ENCODE results near the gene FOXJ1. TPM values are rescaled to one million over a fixed set of nuclear protein-coding genes. Genes with fewer than 3 reads are reported as not detected.

The FOXJ1 gene
- total and polyA plus RNA-seq, 2 of the 8 experiments (the other 6 are each of a cell fraction or from before 2014, with no cell fraction given), result 4.7 to 5.4 TPM

DNA sequence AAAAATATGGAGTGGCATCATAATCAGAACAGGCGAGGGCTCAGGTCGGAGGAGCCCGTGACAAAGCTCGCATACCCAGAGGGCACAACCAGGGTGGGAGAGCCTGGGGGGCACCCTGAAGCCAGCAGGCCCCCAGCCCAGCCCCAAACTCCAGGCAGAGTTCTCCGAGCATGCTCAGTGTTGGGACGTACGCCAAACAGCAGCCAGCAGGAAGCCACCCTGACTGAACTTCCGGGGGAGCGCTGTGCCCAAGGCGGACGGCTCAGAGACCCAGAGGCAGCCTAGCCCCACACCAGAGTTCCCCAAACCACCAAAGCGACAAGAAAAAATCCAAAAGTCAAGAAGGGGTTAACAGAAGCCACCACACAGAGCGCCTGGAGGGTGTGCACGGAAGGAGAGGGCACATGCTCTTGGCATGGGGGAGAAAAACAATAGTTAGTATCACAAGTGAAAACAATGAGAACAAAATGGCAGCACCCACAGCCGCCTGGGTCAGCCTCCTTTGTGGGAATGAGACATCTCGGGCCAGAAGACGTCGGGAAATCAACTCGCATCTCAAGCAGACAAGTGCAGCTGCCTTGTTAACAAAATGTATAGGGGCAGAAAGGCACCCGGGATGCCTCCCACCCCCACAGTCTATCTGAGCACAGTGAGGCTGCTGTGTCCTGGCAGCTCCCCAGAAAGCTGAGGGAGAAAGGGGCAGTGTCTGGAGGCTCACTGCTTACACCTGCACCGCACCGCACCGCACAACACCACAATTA, 49.3 kb downstream of the FOXJ1 start:
- Histone ChIP-seq H3K9me3 (ENCODE audit: insufficient read depth in 2 of 2, low read depth in 1 of 2, low read length in 1 of 2) (no peaks in the 10 kb centered on the region), H2BK15ac (ENCODE audit: low read length) (no peak overlapping the region), H3K14ac (ENCODE audit: insufficient read length) (no peak overlapping the region), H4K91ac (replicated peaks; ENCODE audit: insufficient read length, low read length) (no peak overlapping the region), H3K18ac (ENCODE audit: extremely low read depth, low read length) (no peak overlapping the region), H3K4me3 (ENCODE audit: extremely low read depth in 1 of 4, insufficient read depth in 2 of 4, low read depth in 3 of 4, low read length in 4 of 4) (no peak overlapping the region), H2BK120ac (replicated peaks; ENCODE audit: low read depth, low read length) (no peak overlapping the region), H4K5ac (ENCODE audit: insufficient read length, low read depth, low read length) (no peak overlapping the region), H3K27me3 (replicated peaks in 1 of 4; ENCODE audit: control insufficient read depth in 3 of 4, extremely low read depth in 1 of 4, insufficient read depth in 3 of 4, low read length in 3 of 4) (no peaks in the 10 kb centered on the region), H3K4ac (replicated peaks; ENCODE audit: insufficient read length, low read depth, low read length) (no peak overlapping the region), H2BK12ac (ENCODE audit: low read depth, low read length) (no peak overlapping the region), H3K4me1 (replicated peaks in 1 of 4; ENCODE audit: control insufficient read depth in 3 of 4, insufficient read depth in 4 of 4, low read length in 3 of 4) (no peaks in the 10 kb centered on the region), H3K27ac (ENCODE audit: low read depth, low read length) (no peak overlapping the region), H3K23me2 (ENCODE audit: low read depth, low read length) (no peaks in the 10 kb centered on the region), H2BK5ac (ENCODE audit: low read depth, low read length) (no peak overlapping the region), H3K4me2 (ENCODE audit: insufficient read depth in 1 of 2, low read depth in 2 of 2, low read length in 2 of 2) (no peak overlapping the region), H4K20me1 (replicated peaks in 1 of 2; ENCODE audit: control insufficient read depth in 1 of 2, insufficient read depth in 2 of 2, low read length in 2 of 2) (peaks cover 0 to 9% of the 10 kb centered on the region in 2 experiments), H3K79me1 (ENCODE audit: low read depth, low read length) (no peaks in the 10 kb centered on the region; the same call in 1 of the 2 replicates), H3K56ac (replicated peaks; ENCODE audit: insufficient read length, low read depth, low read length) (no peak overlapping the region), H2AFZ (ENCODE audit: low read length) (no peak overlapping the region), H2BK20ac (ENCODE audit: low read length) (no peak overlapping the region), H3K9ac (replicated peaks in 1 of 4; ENCODE audit: extremely low read depth in 1 of 4, low read depth in 3 of 4, low read length in 3 of 4) (no peak overlapping the region), H4K8ac (ENCODE audit: extremely low read depth, insufficient read depth, low read length) (peak overlapping the region; percentile 38), H3K36me3 (ENCODE audit: control insufficient read depth in 2 of 4, insufficient read depth in 4 of 4, low read length in 3 of 4) (peaks cover 21 to 61% (median 44%) of the 10 kb centered on the region in 4 experiments; a peak in 7 of 8 replicates), H2AK5ac (ENCODE audit: low read depth, low read length) (no peak overlapping the region), H3K79me2 (ENCODE audit: control insufficient read depth in 1 of 2, insufficient read depth in 2 of 2, low read length in 2 of 2) (no peaks in the 10 kb centered on the region), H3K23ac (ENCODE audit: insufficient read length) (no peak overlapping the region)
- 90% methylated on average over 21 of the region's 23 CpGs; no CpG with 5 or more reads in 1 of the 2 experiments for WGBS, 2 experiments (ENCODE audit: extremely low coverage in 1 of 2, insufficient coverage in 1 of 2, insufficient read length in 1 of 2, insufficient replicate concordance in 2 of 2, low coverage in 1 of 2, low lambda C conversion rate in 2 of 2, missing lambda C conversion rate in 1 of 2)
- DNase-seq (ENCODE audit: low read depth in 1 of 2, low spot score in 2 of 2) (no peak), FAIRE-seq (no peak)
- ChIA-PET POLR2A (ENCODE audit: partially characterized antibody) (interaction anchor here (0.6 to 2.3 kb wide), 5 partner anchors 11 to 171 kb away, joined by 3 to 7 read pairs (median 5); partner anchors contain the start of gene EXOC7), CTCF (ENCODE audit: partially characterized antibody) (interaction anchor here (0.7 to 2.8 kb wide), 4 partner anchors 11 to 188 kb away, joined by 3 to 11 read pairs (median 8); partner anchors contain the start of gene EXOC7)
- TF ChIP-seq TBP (IDR thresholded peaks at IDR 0.05; ENCODE audit: low read depth, low read length) (no peak), CHD1 (IDR thresholded peaks at IDR 0.05; ENCODE audit: low read depth, low read length) (no peak), JUN (IDR thresholded peaks at IDR 0.05; ENCODE audit: low read depth, low read length) (no peak), CBX5 (IDR thresholded peaks at IDR 0.05; ENCODE audit: low read depth, low read length) (no peak), KDM4A (IDR thresholded peaks at IDR 0.05; ENCODE audit: low read depth, low read length, severe bottlenecking) (no peak), YY1 (IDR thresholded peaks at IDR 0.05; ENCODE audit: low read depth, low read length) (no peak), RAD21 (IDR thresholded peaks at IDR 0.05 in 1 of 2, conservative IDR thresholded peaks at IDR 0.05 in 1 of 2; ENCODE audit: low read depth in 2 of 2, low read length in 2 of 2) (no peak), SIX5 (IDR thresholded peaks at IDR 0.05; ENCODE audit: low read depth, low read length) (no peak), FOSL1 (IDR thresholded peaks at IDR 0.05; ENCODE audit: insufficient read depth, low read depth, low read length) (no peak), CEBPB (IDR thresholded peaks at IDR 0.05; ENCODE audit: low read depth, low read length) (no peak)
- TF ChIP-seq, protein P1, sequence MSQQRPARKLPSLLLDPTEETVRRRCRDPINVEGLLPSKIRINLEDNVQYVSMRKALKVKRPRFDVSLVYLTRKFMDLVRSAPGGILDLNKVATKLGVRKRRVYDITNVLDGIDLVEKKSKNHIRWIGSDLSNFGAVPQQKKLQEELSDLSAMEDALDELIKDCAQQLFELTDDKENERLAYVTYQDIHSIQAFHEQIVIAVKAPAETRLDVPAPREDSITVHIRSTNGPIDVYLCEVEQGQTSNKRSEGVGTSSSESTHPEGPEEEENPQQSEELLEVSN (IDR thresholded peaks at IDR 0.05), result no peak
- TF ChIP-seq, protein P2, sequence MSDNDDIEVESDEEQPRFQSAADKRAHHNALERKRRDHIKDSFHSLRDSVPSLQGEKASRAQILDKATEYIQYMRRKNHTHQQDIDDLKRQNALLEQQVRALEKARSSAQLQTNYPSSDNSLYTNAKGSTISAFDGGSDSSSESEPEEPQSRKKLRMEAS (IDR thresholded peaks at IDR 0.05), result no peak

Measured in H1 (cell line).